ENCODE data around the gene SMIM9. TPM values are rescaled to one million over a fixed set of nuclear protein-coding genes. Genes with fewer than 3 reads are reported as not detected.

Gene SMIM9
- total RNA-seq, 2 donors from 2014 or later: not detected

DNA sequence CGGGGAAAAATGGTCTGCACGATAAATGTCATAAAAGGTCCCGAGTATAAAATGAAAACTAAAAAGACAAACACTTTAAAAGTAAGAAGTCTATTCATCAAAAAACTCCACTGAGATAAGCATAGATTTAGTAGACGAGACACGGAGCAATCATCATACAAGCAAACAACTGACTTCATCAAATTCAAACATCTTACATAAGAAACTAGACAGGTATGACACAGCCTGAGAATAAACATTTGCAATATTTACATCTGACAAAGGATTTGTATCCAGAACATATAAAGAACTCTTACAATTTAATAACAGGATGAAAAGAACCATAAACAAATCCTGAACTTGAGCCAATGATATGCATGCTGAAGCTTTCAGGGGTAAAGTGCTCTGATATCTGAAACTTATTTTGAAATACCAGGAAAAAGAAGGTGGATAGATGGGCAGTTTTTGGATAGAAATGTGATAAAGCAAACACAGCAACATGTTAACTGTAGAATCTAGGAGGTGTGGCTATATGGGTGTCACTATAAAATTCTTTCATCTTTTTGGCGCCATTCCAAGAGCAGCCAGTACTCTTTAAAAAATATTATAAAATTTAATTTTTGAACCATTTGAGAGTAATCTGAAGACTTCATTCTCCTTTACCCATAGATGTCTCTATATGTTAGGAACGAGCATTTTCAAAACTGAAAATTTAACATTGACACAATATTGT is 41.2 kb downstream of the SMIM9 start:
- Histone ChIP-seq H3K27me3 (no peaks in the 10 kb centered on the region), H3K27ac (no peak overlapping the region), H3K36me3 (no peaks in the 10 kb centered on the region), H3K9me3 (no peaks in the 10 kb centered on the region), H3K4me3 (no peak overlapping the region), H3K4me1 (no peaks in the 10 kb centered on the region)
- TF ChIP-seq, protein P1, sequence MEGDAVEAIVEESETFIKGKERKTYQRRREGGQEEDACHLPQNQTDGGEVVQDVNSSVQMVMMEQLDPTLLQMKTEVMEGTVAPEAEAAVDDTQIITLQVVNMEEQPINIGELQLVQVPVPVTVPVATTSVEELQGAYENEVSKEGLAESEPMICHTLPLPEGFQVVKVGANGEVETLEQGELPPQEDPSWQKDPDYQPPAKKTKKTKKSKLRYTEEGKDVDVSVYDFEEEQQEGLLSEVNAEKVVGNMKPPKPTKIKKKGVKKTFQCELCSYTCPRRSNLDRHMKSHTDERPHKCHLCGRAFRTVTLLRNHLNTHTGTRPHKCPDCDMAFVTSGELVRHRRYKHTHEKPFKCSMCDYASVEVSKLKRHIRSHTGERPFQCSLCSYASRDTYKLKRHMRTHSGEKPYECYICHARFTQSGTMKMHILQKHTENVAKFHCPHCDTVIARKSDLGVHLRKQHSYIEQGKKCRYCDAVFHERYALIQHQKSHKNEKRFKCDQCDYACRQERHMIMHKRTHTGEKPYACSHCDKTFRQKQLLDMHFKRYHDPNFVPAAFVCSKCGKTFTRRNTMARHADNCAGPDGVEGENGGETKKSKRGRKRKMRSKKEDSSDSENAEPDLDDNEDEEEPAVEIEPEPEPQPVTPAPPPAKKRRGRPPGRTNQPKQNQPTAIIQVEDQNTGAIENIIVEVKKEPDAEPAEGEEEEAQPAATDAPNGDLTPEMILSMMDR (IDR thresholded peaks at IDR 0.05): no peak
- DNase-seq (ENCODE audit: low spot score): no peak

DNA sequence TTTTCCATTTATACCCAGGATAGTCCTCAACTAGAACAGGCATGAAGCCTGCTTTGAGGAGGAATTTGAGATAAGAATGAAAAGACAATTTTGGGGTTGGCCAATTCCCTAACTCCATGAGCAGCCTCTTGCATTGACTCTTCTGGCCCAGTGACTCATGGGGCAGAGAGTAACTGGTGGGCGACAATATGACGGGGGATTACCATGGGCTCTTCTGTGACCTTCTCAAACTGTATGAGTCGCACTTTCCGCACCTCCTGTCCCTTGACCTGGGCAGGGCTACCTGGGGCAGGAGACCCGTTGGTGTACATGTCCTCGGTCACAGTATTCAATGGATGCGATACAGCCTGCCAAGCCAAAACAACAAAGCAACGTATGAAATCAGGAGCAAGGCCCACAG is 42.5 kb downstream of the SMIM9 start:
- Histone ChIP-seq H3K36me3 (no peaks in the 10 kb centered on the region), H3K4me1 (no peaks in the 10 kb centered on the region), H3K9me3 (no peaks in the 10 kb centered on the region), H3K27me3 (no peaks in the 10 kb centered on the region), H3K27ac (no peak overlapping the region), H3K4me3 (no peak overlapping the region)
- DNase-seq (ENCODE audit: low spot score): no peak
- TF ChIP-seq, protein P1 (IDR thresholded peaks at IDR 0.05): no peak

DNA sequence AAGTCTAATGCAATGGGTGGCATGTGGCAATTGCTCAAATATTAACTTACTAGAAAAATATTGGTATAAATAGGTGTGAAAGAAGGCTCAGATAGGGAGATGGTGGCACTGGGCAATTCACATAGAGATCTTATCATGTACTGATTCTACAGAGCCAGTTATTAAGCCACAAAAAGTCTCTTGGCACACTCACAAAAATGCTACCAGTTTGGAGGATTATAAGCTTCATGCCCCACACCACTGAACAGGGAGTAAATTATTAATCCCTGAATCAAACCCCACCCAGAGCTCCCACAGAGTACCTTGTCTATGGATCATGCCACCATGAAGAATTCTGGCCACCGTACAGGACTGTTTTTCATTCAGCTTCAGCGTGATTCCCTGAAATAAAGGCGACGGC is 43.0 kb downstream of the SMIM9 start:
- no peaks in the 10 kb centered on the region for H3K27me3 ChIP-seq
- no peaks in the 10 kb centered on the region for H3K4me1 ChIP-seq
- TF ChIP-seq, protein P1 (IDR thresholded peaks at IDR 0.05): no peak
- DNase-seq (ENCODE audit: low spot score): no peak
- no peaks in the 10 kb centered on the region for H3K9me3 ChIP-seq
- no peak overlapping the region for H3K4me3 ChIP-seq
- H3K36me3 ChIP-seq: no peaks in the 10 kb centered on the region
- H3K27ac ChIP-seq: no peak overlapping the region

DNA sequence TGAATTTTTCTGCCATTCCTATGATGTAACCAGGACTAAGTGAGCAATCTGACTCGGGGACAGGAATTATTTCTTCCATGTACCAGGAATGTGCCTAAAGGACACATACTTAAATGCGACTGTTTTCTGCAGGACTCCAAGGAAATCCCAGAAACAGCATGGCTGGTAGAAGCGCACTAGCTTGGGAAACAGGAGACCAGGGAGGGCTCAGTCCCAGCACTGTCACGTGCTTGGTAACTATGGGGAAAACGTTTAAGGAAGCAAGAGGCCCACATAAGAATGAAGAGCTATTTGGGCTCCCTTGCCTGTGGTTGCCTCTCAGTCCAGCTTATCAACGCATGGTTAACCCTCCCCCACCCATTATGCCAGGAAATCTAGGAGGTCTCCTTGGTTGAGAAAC is 48.7 kb downstream of the SMIM9 start:
- TF ChIP-seq, protein P1 (IDR thresholded peaks at IDR 0.05): no peak
- DNase-seq (ENCODE audit: low spot score): no peak

DNA sequence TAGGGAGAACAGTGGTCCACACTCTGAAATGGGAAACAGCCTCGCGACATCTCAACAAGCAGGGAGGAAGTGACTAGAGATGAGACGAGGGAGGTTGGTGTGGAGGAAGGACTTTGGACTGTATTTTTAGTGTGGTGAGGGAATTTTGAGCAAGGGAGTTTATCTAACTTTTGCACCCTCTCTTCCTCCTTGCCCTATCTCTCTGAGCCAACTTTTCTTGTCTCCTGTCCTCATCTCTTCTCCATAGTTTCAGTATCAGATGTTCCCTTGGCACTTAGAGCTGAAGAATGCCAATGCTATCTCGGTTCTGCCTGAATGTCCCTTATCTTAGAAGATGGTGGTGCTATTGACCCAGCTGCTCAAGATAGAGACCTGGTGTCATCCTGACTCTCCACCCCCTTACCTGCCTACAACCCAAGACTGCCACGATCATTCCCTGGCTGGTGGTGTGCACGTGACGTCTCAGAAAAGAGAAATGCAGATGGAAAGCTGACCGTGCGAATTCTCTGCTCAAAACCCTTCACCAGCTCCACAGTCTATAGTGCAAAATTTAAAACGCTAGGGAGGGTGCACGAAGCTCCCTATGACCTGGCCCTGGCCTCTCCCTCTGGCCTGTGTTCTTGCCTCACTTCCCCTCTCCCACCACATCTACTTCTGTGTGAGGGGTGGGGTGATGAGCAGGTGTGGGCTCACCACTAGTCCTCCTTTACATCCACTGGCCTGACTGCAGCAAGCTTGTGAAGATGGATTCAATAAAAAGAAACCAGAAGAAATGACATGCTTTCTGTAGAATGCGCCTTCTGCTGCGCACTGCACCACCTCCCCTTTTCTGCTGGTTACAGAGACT is 50.1 kb downstream of the SMIM9 start:
- Histone ChIP-seq H3K9me3 (no peaks in the 10 kb centered on the region), H3K4me3 (no peak overlapping the region), H3K36me3 (no peaks in the 10 kb centered on the region), H3K27ac (no peak overlapping the region), H3K4me1 (no peaks in the 10 kb centered on the region), H3K27me3 (no peaks in the 10 kb centered on the region)
- DNase-seq (ENCODE audit: low spot score): no peak
- TF ChIP-seq, protein P1 (IDR thresholded peaks at IDR 0.05): no peak

More for the DNA sequence above, 48.7 kb downstream of the SMIM9 start:
- H3K4me3 ChIP-seq: no peak overlapping the region
- H3K9me3 ChIP-seq: no peaks in the 10 kb centered on the region
- no peaks in the 10 kb centered on the region for H3K27me3 ChIP-seq
- H3K27ac ChIP-seq: no peak overlapping the region
- H3K36me3 ChIP-seq: no peaks in the 10 kb centered on the region
- H3K4me1 ChIP-seq: no peaks in the 10 kb centered on the region

Data from right atrium auricular region (tissue), 2 donors.